Stimulated activated CD4-positive, alpha-beta T cell treated with anti-CD3 and anti-CD28 coated beads, Interleukin-4, amount 100 ng/mL, for 48 hours (primary cell): ENCODE results near the gene MYLK2.
"Not testable (repeated sequence)": the region's sequence is repeated elsewhere in the genome, so short reads cannot be mapped to it uniquely, and the experiment has no call there.

Experiments
- DNase-seq, 2 donors: peaks; one replicate each; pipeline ENCODE4 v3.0.0-alpha.2; 2020; ENCODE audit warnings: low read depth in 2 of 2

The MYLK2 gene

GRCh38 chr20:31815408-31816188 is 3.6 kb upstream of the MYLK2 start:
- no peak for DNase-seq

- DNase-seq, result no peak
These were observed 2.9 kb upstream of the MYLK2 start for GRCh38 chr20:31816221-31816620.

- no peak for DNase-seq
These were observed 1.7 kb upstream of the MYLK2 start for GRCh38 chr20:31817461-31817860.

- no peak for DNase-seq
These were observed 714 bp upstream of the MYLK2 start for GRCh38 chr20:31818376-31818908.

- DNase-seq, result no peak
These were observed 1.1 kb downstream of the MYLK2 start for GRCh38 chr20:31820228-31820627.

- DNase-seq, result no peak
These were observed 2.3 kb downstream of the MYLK2 start for GRCh38 chr20:31821427-31821826.

- peak; percentile 60 to 74 for DNase-seq
These were observed 3.5 kb downstream of the MYLK2 start for GRCh38 chr20:31822421-31823330.

GRCh38 chr20:31823360-31824124 is 4.4 kb downstream of the MYLK2 start:
- no peak for DNase-seq

- DNase-seq, result no peak
These were observed 4.9 kb downstream of the MYLK2 start for GRCh38 chr20:31824125-31824485.

GRCh38 chr20:31824554-31825313 is 5.6 kb downstream of the MYLK2 start:
- no peak for DNase-seq

- DNase-seq, result no peak
These were observed 6.9 kb downstream of the MYLK2 start for GRCh38 chr20:31826074-31826473.

GRCh38 chr20:31827059-31827458 is 7.9 kb downstream of the MYLK2 start:
- DNase-seq, result no peak

GRCh38 chr20:31828016-31828415 is 8.9 kb downstream of the MYLK2 start:
- not testable (repeated sequence) for DNase-seq

GRCh38 chr20:31829731-31830130 is 10.6 kb downstream of the MYLK2 start:
- DNase-seq, result no peak

- no peak for DNase-seq
These were observed 11.3 kb downstream of the MYLK2 start for GRCh38 chr20:31830406-31830981.

GRCh38 chr20:31831211-31831610 is 12.1 kb downstream of the MYLK2 start:
- DNase-seq, result no peak

- DNase-seq, result no peak
These were observed 12.7 kb downstream of the MYLK2 start for GRCh38 chr20:31831771-31832306.

- DNase-seq, result peak; percentile 49 to 72
These were observed 14.2 kb downstream of the MYLK2 start for GRCh38 chr20:31833130-31833930.

- DNase-seq, result no peak
These were observed 14.9 kb downstream of the MYLK2 start for GRCh38 chr20:31833931-31834521.
